ENCODE data around the gene ALKBH4.

The ALKBH4 gene

GRCh38 chr7:102466097-102466496 is 1.4 kb upstream of the ALKBH4 start (continued):
- no peak for TF ChIP-seq ISL1 (CRISPR knock-in tag; IDR thresholded peaks at IDR 0.05)
- TF ChIP-seq OSR1 (CRISPR knock-in tag; IDR thresholded peaks at IDR 0.05): no peak
- TF ChIP-seq ZC3H10 (CRISPR knock-in tag; IDR thresholded peaks at IDR 0.05): no peak

- TF ChIP-seq POU6F1 (CRISPR knock-in tag; IDR thresholded peaks at IDR 0.05; ENCODE audit: borderline replicate concordance, low read depth) (no peak), CSRNP3 (CRISPR knock-in tag; IDR thresholded peaks at IDR 0.05) (no peak), ZFP3 (CRISPR knock-in tag; IDR thresholded peaks at IDR 0.05) (no peak)
- peak; percentile 15 for ATAC-seq
These were observed 654 bp downstream of the ALKBH4 start for GRCh38 chr7:102463841-102464576.

- TF ChIP-seq ZC3H10 (CRISPR knock-in tag; IDR thresholded peaks at IDR 0.05): no peak
- TF ChIP-seq RARB (CRISPR knock-in tag; IDR thresholded peaks at IDR 0.05): no peak
- TF ChIP-seq CREB5 (CRISPR knock-in tag; IDR thresholded peaks at IDR 0.05; ENCODE audit: low read depth): no peak
- no peak for TF ChIP-seq ARNTL (CRISPR knock-in tag; IDR thresholded peaks at IDR 0.05; ENCODE audit: borderline replicate concordance, low read depth)
- TF ChIP-seq POU6F1 (CRISPR knock-in tag; IDR thresholded peaks at IDR 0.05; ENCODE audit: borderline replicate concordance, low read depth): no peak
- no peak for TF ChIP-seq SNAI2 (CRISPR knock-in tag; IDR thresholded peaks at IDR 0.05)
- TF ChIP-seq ZFP3 (CRISPR knock-in tag; IDR thresholded peaks at IDR 0.05): no peak
- no peak for TF ChIP-seq PPARA (CRISPR knock-in tag; IDR thresholded peaks at IDR 0.05; ENCODE audit: borderline replicate concordance)
- TF ChIP-seq ZNF70 (CRISPR knock-in tag; IDR thresholded peaks at IDR 0.05): no peak
- no peak for TF ChIP-seq CSRNP3 (CRISPR knock-in tag; IDR thresholded peaks at IDR 0.05)
- no peak for TF ChIP-seq BACH2 (CRISPR knock-in tag; IDR thresholded peaks at IDR 0.05; ENCODE audit: borderline replicate concordance)
- no peak for TF ChIP-seq GLIS3 (CRISPR knock-in tag; IDR thresholded peaks at IDR 0.05)
- no peak for TF ChIP-seq ZNF8 (CRISPR knock-in tag; IDR thresholded peaks at IDR 0.05)
- no peak for TF ChIP-seq TSHZ2 (CRISPR knock-in tag; IDR thresholded peaks at IDR 0.05)
- TF ChIP-seq OSR1 (CRISPR knock-in tag; IDR thresholded peaks at IDR 0.05): no peak
- no peak for TF ChIP-seq PATZ1 (CRISPR knock-in tag; IDR thresholded peaks at IDR 0.05; ENCODE audit: borderline replicate concordance)
- TF ChIP-seq ZFP30 (CRISPR knock-in tag; IDR thresholded peaks at IDR 0.05): no peak
- no peak for ATAC-seq
These were observed 4.2 kb downstream of the ALKBH4 start for GRCh38 chr7:102460467-102460866.

Data from SK-N-SH treated with all-trans-retinoic acid at 6 μM for 48 hours (cell line).